HG02870 (cell line): Measurements from ENCODE around the gene NCR1.
"Not testable (repeated sequence)": the region's sequence is repeated elsewhere in the genome, so short reads cannot be mapped to it uniquely, and the experiment has no call there.

Source experiments
- ATAC-seq: cut with Tn5 transposase; IDR thresholded peaks from one replicate; pipeline ENCODE4 v1.9.1; 2021; ENCODE audit warnings: mild to moderate bottlenecking, moderate library complexity; ENCODE audit not compliant: unreplicated experiment

NCR1 gene

GRCh38 chr19:54906819-54907218, 871 bp downstream of the NCR1 start:
- ATAC-seq = no peak

- not testable (repeated sequence) for ATAC-seq
These were observed 2.0 kb downstream of the NCR1 start for GRCh38 chr19:54907899-54908298.

- no peak for ATAC-seq
These were observed 10.9 kb downstream of the NCR1 start for GRCh38 chr19:54916822-54917221.

GRCh38 chr19:54918499-54918898, 12.6 kb downstream of the NCR1 start:
- ATAC-seq = no peak

- ATAC-seq = not testable (repeated sequence)
These were observed 14.0 kb downstream of the NCR1 start for GRCh38 chr19:54919646-54920563.

- ATAC-seq = no peak
These were observed 15.1 kb downstream of the NCR1 start for GRCh38 chr19:54921082-54921481.

- ATAC-seq = no peak
These were observed 17.3 kb downstream of the NCR1 start for GRCh38 chr19:54923276-54923675.

- ATAC-seq = no peak
These were observed 22.4 kb downstream of the NCR1 start for GRCh38 chr19:54928299-54928698.

- no peak for ATAC-seq
These were observed 32.0 kb downstream of the NCR1 start for GRCh38 chr19:54937926-54938325.

GRCh38 chr19:54938906-54939305, 33.0 kb downstream of the NCR1 start:
- no peak for ATAC-seq

GRCh38 chr19:54939538-54939937, 33.6 kb downstream of the NCR1 start:
- not testable (repeated sequence) for ATAC-seq

- ATAC-seq = not testable (repeated sequence)
These were observed 37.9 kb downstream of the NCR1 start for GRCh38 chr19:54943772-54944361.

GRCh38 chr19:54947381-54947780, 41.4 kb downstream of the NCR1 start, which contains the start of gene NLRP7:
NLRP7 (minus strand) TSS chr19:54947530.
- no peak for ATAC-seq

GRCh38 chr19:54949412-54949811, 43.5 kb downstream of the NCR1 start:
- no peak for ATAC-seq

- not testable (repeated sequence) for ATAC-seq
These were observed 44.6 kb downstream of the NCR1 start for GRCh38 chr19:54950580-54950979.

GRCh38 chr19:54952591-54953344, 46.8 kb downstream of the NCR1 start:
- ATAC-seq = no peak

- not testable (repeated sequence) for ATAC-seq
These were observed 47.4 kb downstream of the NCR1 start for GRCh38 chr19:54953345-54953713.

GRCh38 chr19:54955376-54955775, 49.4 kb downstream of the NCR1 start:
- no peak for ATAC-seq

- ATAC-seq = no peak
These were observed 53.9 kb downstream of the NCR1 start for GRCh38 chr19:54959840-54960239.
